Stimulated activated effector memory CD8-positive, alpha-beta T cell treated with anti-CD3 and anti-CD28 coated beads, Interleukin-12 subunit alpha, Interleukin-12 subunit beta, amount 100 ng/mL, for 72 hours (primary cell): ENCODE results near the gene WDR19.
"Not testable (repeated sequence)": the region's sequence is repeated elsewhere in the genome, so short reads cannot be mapped to it uniquely, and the experiment has no call there.

Experiments
- ATAC-seq: fragments of 150-1000 bp; cut with Tn5 transposase; 2 replicates; pipeline ENCODE4 v1.10.0; 2021
- DNase-seq, 2 donors: peaks; one replicate each; pipeline ENCODE4 v3.0.0; 2021 to 2022; ENCODE audit warnings: low spot score in 2 of 2
- H3K27ac Mint-ChIP-seq: one replicate; pipeline ENCODE4 v1.8.0; 2022; ENCODE audit warnings: mild to moderate bottlenecking, mixed read lengths
- H3K36me3 Mint-ChIP-seq: one replicate; pipeline ENCODE4 v1.8.0; 2022; ENCODE audit warnings: mild to moderate bottlenecking, mixed read lengths
- H3K4me1 Mint-ChIP-seq: one replicate; pipeline ENCODE4 v1.8.0; 2022; ENCODE audit warnings: mixed read lengths
- H3K4me3 Mint-ChIP-seq: one replicate; pipeline ENCODE4 v1.8.0; 2022; ENCODE audit warnings: mild to moderate bottlenecking, mixed read lengths
- H3K9me3 Mint-ChIP-seq: one replicate; pipeline ENCODE4 v1.8.0; 2022; ENCODE audit warnings: mixed read lengths

WDR19 gene

GRCh38 chr4:39181905-39182638, at the start of gene WDR19:
Gene WDR19 (plus strand): TSS chr4:39182529. CDS start chr4:39182558, 29 bp downstream.
- Mint-ChIP-seq H3K9me3 (no peaks in the 10 kb centered on the region), H3K4me3 (no peak within 1 kb of the TSS), H3K27ac (no peak within 1 kb of the TSS), H3K4me1 (no peaks in the 10 kb centered on the region), H3K36me3 (no peaks in the 10 kb centered on the region)
- DNase-seq: peak; percentile 91 to 98
- peak; percentile 98 for ATAC-seq

DNA sequence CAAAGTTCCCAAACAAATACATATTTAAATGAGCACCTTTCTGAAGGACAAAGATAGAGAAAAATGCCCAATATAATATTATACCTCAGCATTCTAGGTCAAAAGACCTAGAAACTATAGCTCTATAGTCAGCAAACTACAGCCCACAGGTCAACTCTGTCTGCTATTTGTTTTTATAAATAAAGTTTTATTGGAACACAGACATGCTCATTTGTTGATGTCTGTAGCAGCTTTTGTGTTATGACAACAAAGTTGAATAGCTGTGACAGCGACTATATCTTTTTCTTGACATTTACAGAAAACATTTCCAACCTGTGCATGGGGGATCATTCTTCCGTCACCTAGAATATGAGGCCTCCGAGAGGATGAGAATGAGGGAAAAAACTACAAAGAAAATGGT, 48.7 kb upstream of the WDR19 start:
- DNase-seq: no peak
- no peak overlapping the region for H3K4me3 Mint-ChIP-seq
- no peaks in the 10 kb centered on the region for H3K9me3 Mint-ChIP-seq
- H3K36me3 Mint-ChIP-seq: no peaks in the 10 kb centered on the region
- ATAC-seq: no peak
- H3K4me1 Mint-ChIP-seq: peaks cover 11% of the 10 kb centered on the region
- H3K27ac Mint-ChIP-seq: no peak overlapping the region

DNA sequence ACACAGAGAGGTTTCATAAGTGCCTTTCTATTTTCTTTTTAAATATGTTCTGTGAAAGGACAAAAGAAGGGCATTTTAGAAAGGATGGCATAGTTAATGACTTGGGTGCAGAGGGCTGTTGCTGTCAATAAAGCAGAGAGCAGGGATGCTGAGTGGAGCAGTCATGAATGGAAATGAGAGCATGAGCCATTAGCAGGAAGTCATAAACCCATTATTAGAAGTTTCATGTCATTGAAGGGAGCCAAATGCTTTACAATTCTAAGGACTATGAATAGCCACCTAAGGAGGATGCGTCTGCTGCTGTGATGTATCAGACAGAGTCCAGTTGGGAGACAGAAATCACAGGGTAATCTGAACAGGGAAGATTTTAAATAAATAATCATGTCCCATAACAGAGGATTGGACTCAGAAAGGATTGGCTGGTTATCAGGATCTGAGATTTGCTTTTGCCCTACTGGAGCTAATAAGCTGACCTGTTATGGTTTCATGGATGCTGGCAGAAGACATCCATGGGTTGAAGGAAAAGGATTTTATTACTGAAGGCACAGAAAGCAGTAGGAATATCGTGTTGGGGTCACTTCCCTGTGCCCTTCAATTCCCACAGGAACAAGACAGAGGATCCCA, 47.5 kb upstream of the WDR19 start:
- no peak overlapping the region for H3K4me3 Mint-ChIP-seq
- H3K4me1 Mint-ChIP-seq: peaks cover 11% of the 10 kb centered on the region
- H3K36me3 Mint-ChIP-seq: no peaks in the 10 kb centered on the region
- H3K27ac Mint-ChIP-seq: no peak overlapping the region
- ATAC-seq (no peak), DNase-seq (no peak)
- H3K9me3 Mint-ChIP-seq: no peaks in the 10 kb centered on the region

GRCh38 chr4:39138227-39138626, 44.1 kb upstream of the WDR19 start:
- H3K36me3 Mint-ChIP-seq, H3K9me3 Mint-ChIP-seq, H3K27ac Mint-ChIP-seq, DNase-seq, ATAC-seq, H3K4me3 Mint-ChIP-seq: not testable (repeated sequence)
- peaks cover 11% of the 10 kb centered on the region for H3K4me1 Mint-ChIP-seq

- DNase-seq (no peak), ATAC-seq (no peak)
- Mint-ChIP-seq H3K4me1 (no peaks in the 10 kb centered on the region), H3K27ac (no peak overlapping the region), H3K4me3 (no peak overlapping the region), H3K9me3 (no peaks in the 10 kb centered on the region), H3K36me3 (no peaks in the 10 kb centered on the region)
Observed at GRCh38 chr4:39146211-39146610, 36.1 kb upstream of the WDR19 start.

DNA sequence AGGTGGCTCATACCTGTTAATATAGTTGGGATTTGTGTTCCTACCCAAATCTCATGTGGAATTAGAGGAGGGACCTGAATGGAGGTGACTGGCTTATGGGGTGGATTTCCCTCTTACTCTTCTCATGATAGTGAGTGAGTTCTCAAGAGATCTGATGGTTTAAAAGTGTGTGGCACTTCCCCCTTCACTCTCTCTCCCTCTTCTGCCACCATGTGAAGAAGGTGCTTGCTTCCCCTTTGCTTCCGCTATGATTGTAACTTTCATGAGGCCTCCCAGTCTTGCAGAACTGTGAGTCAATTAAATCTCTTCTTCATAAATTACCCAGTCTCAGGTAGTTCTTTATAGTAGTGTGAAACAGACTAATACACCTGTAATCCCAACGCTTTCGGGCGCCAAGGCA, 28.3 kb upstream of the WDR19 start:
- H3K4me3 Mint-ChIP-seq: no peak overlapping the region
- DNase-seq (no peak), ATAC-seq (no peak)
- no peaks in the 10 kb centered on the region for H3K4me1 Mint-ChIP-seq
- no peak overlapping the region for H3K27ac Mint-ChIP-seq
- no peaks in the 10 kb centered on the region for H3K36me3 Mint-ChIP-seq
- H3K9me3 Mint-ChIP-seq: no peaks in the 10 kb centered on the region

GRCh38 chr4:39157520-39157919, 24.8 kb upstream of the WDR19 start:
- DNase-seq: no peak
- H3K4me3 Mint-ChIP-seq: no peak overlapping the region
- H3K9me3 Mint-ChIP-seq: no peaks in the 10 kb centered on the region
- H3K36me3 Mint-ChIP-seq: no peaks in the 10 kb centered on the region
- H3K4me1 Mint-ChIP-seq: no peaks in the 10 kb centered on the region
- no peak overlapping the region for H3K27ac Mint-ChIP-seq
- no peak for ATAC-seq

- no peaks in the 10 kb centered on the region for H3K36me3 Mint-ChIP-seq
- H3K4me1 Mint-ChIP-seq: peaks cover 5% of the 10 kb centered on the region
- H3K27ac Mint-ChIP-seq: peak overlapping the region; percentile 49
- no peak overlapping the region for H3K4me3 Mint-ChIP-seq
- DNase-seq (no peak), ATAC-seq (no peak)
- peaks cover 5% of the 10 kb centered on the region for H3K9me3 Mint-ChIP-seq
Observed at GRCh38 chr4:39166177-39166576, 16.2 kb upstream of the WDR19 start.

DNA sequence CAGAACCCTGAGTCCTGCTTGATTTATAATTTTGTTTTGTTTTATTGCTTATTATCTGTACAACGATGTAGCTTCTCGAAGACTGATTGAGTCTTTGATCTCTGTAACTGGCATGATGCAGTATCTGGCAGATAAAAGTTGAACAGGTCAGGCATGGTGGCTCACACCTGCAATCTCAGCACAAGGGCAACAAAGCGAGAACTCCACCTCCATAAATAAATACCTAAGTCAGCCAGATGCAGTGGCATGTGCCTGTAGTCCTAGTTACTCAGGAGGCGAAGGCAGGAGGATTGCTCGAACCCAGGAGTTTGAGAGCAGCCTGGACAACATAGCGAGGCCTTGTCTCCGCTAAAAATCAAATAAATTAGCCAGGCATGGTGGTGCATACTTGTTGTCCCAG, 15.7 kb upstream of the WDR19 start:
- Mint-ChIP-seq H3K36me3 (no peaks in the 10 kb centered on the region), H3K27ac (peak overlapping the region; percentile 49), H3K9me3 (peaks cover 5% of the 10 kb centered on the region), H3K4me3 (no peak overlapping the region), H3K4me1 (peaks cover 5% of the 10 kb centered on the region)
- DNase-seq (no peak), ATAC-seq (no peak)

- Mint-ChIP-seq H3K4me3 (no peak overlapping the region), H3K27ac (no peak overlapping the region), H3K36me3 (no peaks in the 10 kb centered on the region), H3K4me1 (peaks cover 5% of the 10 kb centered on the region), H3K9me3 (peaks cover 5% of the 10 kb centered on the region)
- ATAC-seq (no peak), DNase-seq (no peak)
Observed at GRCh38 chr4:39169426-39169825, 12.9 kb upstream of the WDR19 start.

DNA sequence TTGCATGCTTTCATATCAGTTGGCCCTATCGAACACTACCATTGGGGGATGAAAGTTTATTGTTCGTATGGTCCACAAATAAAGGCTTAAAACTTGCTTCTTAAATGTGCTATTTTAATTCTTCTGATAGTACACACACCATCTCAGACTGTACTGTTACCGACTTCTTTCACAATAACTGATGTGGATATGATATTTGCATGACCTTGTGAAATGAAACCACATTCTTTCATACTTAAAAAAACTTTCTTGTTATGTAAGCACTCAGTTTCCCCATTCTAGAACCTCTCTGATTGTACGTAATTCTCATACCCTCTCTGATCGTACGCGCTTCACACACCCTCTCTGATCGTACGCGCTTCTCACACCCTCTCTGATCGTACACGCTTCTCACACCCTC, 12.0 kb upstream of the WDR19 start:
- ATAC-seq: no peak
- no peak overlapping the region for H3K27ac Mint-ChIP-seq
- H3K4me1 Mint-ChIP-seq: peaks cover 5% of the 10 kb centered on the region
- no peak overlapping the region for H3K4me3 Mint-ChIP-seq
- no peaks in the 10 kb centered on the region for H3K36me3 Mint-ChIP-seq
- H3K9me3 Mint-ChIP-seq: peaks cover 5% of the 10 kb centered on the region
- no peak for DNase-seq

DNA sequence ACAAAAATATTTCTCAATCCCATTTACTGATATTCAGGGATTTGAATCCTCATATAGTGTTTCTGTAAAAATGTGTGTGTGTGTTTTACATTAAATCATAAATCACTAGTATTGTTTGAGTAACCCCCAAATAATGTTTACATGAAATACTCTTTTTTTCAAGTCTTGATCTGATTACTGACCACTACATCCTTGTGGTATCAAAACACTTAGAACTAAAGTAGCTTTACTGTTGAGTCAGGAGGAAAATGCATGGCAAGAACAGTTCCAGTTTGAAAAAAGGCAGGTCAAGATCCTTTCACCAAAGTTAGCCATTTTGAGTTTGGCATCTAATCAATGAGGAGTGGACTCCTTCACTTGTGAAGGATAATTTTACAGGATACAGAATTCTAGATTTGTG, 3.6 kb upstream of the WDR19 start:
- H3K4me1 Mint-ChIP-seq: no peaks in the 10 kb centered on the region
- H3K9me3 Mint-ChIP-seq: no peaks in the 10 kb centered on the region
- H3K36me3 Mint-ChIP-seq: no peaks in the 10 kb centered on the region
- ATAC-seq (no peak), DNase-seq (no peak)
- H3K4me3 Mint-ChIP-seq: no peak overlapping the region
- no peak overlapping the region for H3K27ac Mint-ChIP-seq

GRCh38 chr4:39179681-39180080, 2.6 kb upstream of the WDR19 start:
- Mint-ChIP-seq H3K36me3 (no peaks in the 10 kb centered on the region), H3K27ac (no peak overlapping the region), H3K9me3 (no peaks in the 10 kb centered on the region), H3K4me3 (no peak overlapping the region), H3K4me1 (no peaks in the 10 kb centered on the region)
- DNase-seq (no peak), ATAC-seq (no peak)

GRCh38 chr4:39180629-39181028, 1.7 kb upstream of the WDR19 start:
- not testable (repeated sequence) for H3K27ac Mint-ChIP-seq, DNase-seq, H3K36me3 Mint-ChIP-seq, H3K4me3 Mint-ChIP-seq, ATAC-seq, H3K9me3 Mint-ChIP-seq, H3K4me1 Mint-ChIP-seq

- H3K4me1 Mint-ChIP-seq: no peaks in the 10 kb centered on the region
- ATAC-seq (no peak), DNase-seq (no peak)
- no peak overlapping the region for H3K4me3 Mint-ChIP-seq
- H3K9me3 Mint-ChIP-seq: no peaks in the 10 kb centered on the region
- no peaks in the 10 kb centered on the region for H3K36me3 Mint-ChIP-seq
- no peak overlapping the region for H3K27ac Mint-ChIP-seq
Observed at GRCh38 chr4:39181520-39181904, 817 bp upstream of the WDR19 start.

GRCh38 chr4:39201963-39202362, 19.6 kb downstream of the WDR19 start:
- DNase-seq (no peak), ATAC-seq (no peak)
- no peak overlapping the region for H3K4me3 Mint-ChIP-seq
- H3K4me1 Mint-ChIP-seq: no peaks in the 10 kb centered on the region
- H3K9me3 Mint-ChIP-seq: no peaks in the 10 kb centered on the region
- no peak overlapping the region for H3K27ac Mint-ChIP-seq
- peaks cover 10% of the 10 kb centered on the region for H3K36me3 Mint-ChIP-seq
